Endothelial cell of umbilical vein (primary cell): ENCODE measurements around the gene ARHGAP27. TPM values are rescaled to one million over a fixed set of nuclear protein-coding genes. Genes with fewer than 3 reads are reported as not detected.
"Not testable (repeated sequence)": the region's sequence is repeated elsewhere in the genome, so short reads cannot be mapped to it uniquely, and the experiment has no call there.

Experiments used
- BruUV-seq: library from RNA; stranded (reverse); fragments of 400-500 nt; replicated peaks from 2 replicates; lab custom pipeline; 2021; lab: Mats Ljungman, UMichigan
- CTCF ChIA-PET: fragments of 300-600, 350-600 bp; sonication (Branson Sonifier 250); formaldehyde crosslinking; loops from one replicate; lab custom pipeline; 2021; ENCODE audit warnings: antibody characterized with exemption, inconsistent platforms; lab: Charles Lee
- POLR2A ChIA-PET: fragments of 300-600, 350-600 bp; sonication (Branson Sonifier 250); formaldehyde crosslinking; loops from one replicate; lab custom pipeline; 2021; ENCODE audit warnings: antibody characterized with exemption, inconsistent platforms; lab: Charles Lee
- DNase-seq: peaks from one replicate; pipeline ENCODE4 v3.0.0-alpha.2; 2011; ENCODE audit warnings: low read depth, low spot score
- FAIRE-seq: peaks from 2 replicates; lab custom pipeline; 2011; peaks lifted over from hg19 to GRCh38; lab: Jason Lieb, UNC
- H2AFZ ChIP-seq: 2 replicates; pipeline ENCODE4 v1.6.0; 2012; ENCODE audit warnings: low read depth, low read length, control low read depth, inconsistent platforms
- H3K27ac ChIP-seq: 2 replicates; pipeline ENCODE4 v1.5.1; 2011; ENCODE audit warnings: low read depth, mild to moderate bottlenecking, control low read depth, low read length, moderate library complexity; ENCODE audit not compliant: insufficient read depth
- H3K27me3 ChIP-seq, 2 experiments: 2 replicates each; pipeline versions ENCODE4 v1.6.0 to v1.6.1; 2011; ENCODE audit warnings: low read length in 2 of 2, mixed read lengths in 1 of 2; ENCODE audit not compliant: control insufficient read depth in 2 of 2, insufficient read depth in 2 of 2
- H3K36me3 ChIP-seq, 2 experiments: 2 replicates in 1 of 2; 3 replicates in 1 of 2; pipeline ENCODE4 v1.5.1; 2011; ENCODE audit warnings: low read length in 2 of 2, mild to moderate bottlenecking in 1 of 2, moderate library complexity in 1 of 2; ENCODE audit not compliant: control insufficient read depth in 2 of 2, insufficient read depth in 2 of 2; ENCODE audit errors: extremely low read depth in 1 of 2
- H3K4me1 ChIP-seq: 3 replicates; pipeline ENCODE4 v1.5.1; 2011; ENCODE audit warnings: mild to moderate bottlenecking, low read length; ENCODE audit not compliant: control insufficient read depth, insufficient read depth; ENCODE audit errors: extremely low read depth
- H3K4me2 ChIP-seq: 2 replicates; pipeline ENCODE4 v1.6.1; 2011; ENCODE audit warnings: low read length, control low read depth, mixed read lengths; ENCODE audit not compliant: insufficient read depth
- H3K4me3 ChIP-seq, 3 experiments: fragments of 200-600 bp in 1 of 3; sonication (generic), shearing (Covaris generic) in 1 of 3; replicated peaks in 1 of 3; 2 replicates each; pipeline ENCODE4 v1.5.1; 2011 to 2016; ENCODE audit warnings: control low read depth in 3 of 3, low read length in 3 of 3, mild to moderate bottlenecking in 2 of 3, inconsistent platforms in 1 of 3, low read depth in 1 of 3, moderate library complexity in 1 of 3; ENCODE audit not compliant: insufficient read depth in 1 of 3
- H3K79me2 ChIP-seq: 2 replicates; pipeline ENCODE4 v1.6.0; 2012; ENCODE audit warnings: low read length, inconsistent platforms; ENCODE audit not compliant: control insufficient read depth, insufficient read depth
- H3K9ac ChIP-seq: replicated peaks from 2 replicates; pipeline ENCODE3; 2011; ENCODE audit warnings: low read length, control low read depth; ENCODE audit not compliant: insufficient read depth; ENCODE audit errors: extremely low read depth
- H3K9me1 ChIP-seq: replicated peaks from 3 replicates; pipeline ENCODE4 v1.6.0; 2011; ENCODE audit warnings: mild to moderate bottlenecking, low read length; ENCODE audit not compliant: control insufficient read depth, insufficient read depth; ENCODE audit errors: extremely low read depth
- H3K9me3 ChIP-seq: replicated peaks from 2 replicates; pipeline ENCODE4 v1.5.1; 2012; ENCODE audit warnings: low read length, inconsistent platforms; ENCODE audit not compliant: control insufficient read depth, insufficient read depth
- H4K20me1 ChIP-seq: replicated peaks from 2 replicates; pipeline ENCODE3; 2011; ENCODE audit warnings: mild to moderate bottlenecking, low read length; ENCODE audit not compliant: control insufficient read depth, insufficient read depth; ENCODE audit errors: extremely low read depth
- dilution Hi-C: fragments of 300-500 bp; cut with MboI; formaldehyde crosslinking; loops from one replicate; pipeline ENCODE4 v1.15.0; 2019; ENCODE audit warnings: low sequenced_read_pairs; ENCODE audit not compliant: extremely low pct_ligation_motif_present
- intact Hi-C: fragments of 100-400 bp; cut with micrococcal nuclease; formaldehyde crosslinking; loops from one replicate; pipeline ENCODE4 v1.10.0; 2022
- polyA plus RNA-seq, 4 experiments: library from polyadenylated mRNA; depleted of rRNA in 3 of 4; stranded (reverse) in 3 of 4; unstranded in 1 of 4; fragments of >200 nt; gene quantifications; 2 replicates each; pipeline versions ENCODE4 v1.2.1 to v1.2.3, GENCODE V29; 2011 to 2012; ENCODE audit warnings: missing spikeins in 1 of 4
- total RNA-seq: library from RNA; stranded (reverse); gene quantifications from 2 replicates; pipeline ENCODE4 v1.2.3, GENCODE V29; 2021

Gene ARHGAP27
- total and polyA plus RNA-seq, 2 donors (not counting 3 experiments of a cell fraction or from before 2014, with no cell fraction given): 21.0 to 47.0 TPM

DNA sequence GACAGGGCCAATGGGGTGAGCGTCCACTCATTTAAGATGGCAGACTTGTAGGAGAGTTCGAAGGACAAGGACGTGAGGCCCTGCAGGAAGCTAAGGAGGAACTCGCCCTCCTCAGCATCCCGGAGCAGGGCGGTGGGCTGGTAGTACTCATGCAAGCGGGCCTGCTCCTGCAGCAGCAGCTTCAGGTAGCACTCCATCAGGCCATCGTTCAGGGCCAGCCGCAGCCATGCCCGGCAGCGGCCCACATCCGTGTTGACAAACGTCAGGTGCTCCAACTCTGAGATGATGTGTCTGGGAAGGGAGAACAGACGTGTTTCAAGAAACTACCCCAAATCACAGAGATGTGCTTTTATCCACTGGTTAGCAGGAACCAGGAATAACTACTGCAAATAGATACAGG lies 42.8 kb upstream of the ARHGAP27 start:
- H3K27me3 ChIP-seq, H3K79me2 ChIP-seq, H3K9me1 ChIP-seq, dilution Hi-C loops, intact Hi-C loops, H3K9ac ChIP-seq, BruUV-seq, CTCF ChIA-PET, H3K27ac ChIP-seq, H3K9me3 ChIP-seq, H3K4me1 ChIP-seq, H2AFZ ChIP-seq, H3K36me3 ChIP-seq, H3K4me2 ChIP-seq, DNase-seq, H4K20me1 ChIP-seq, POLR2A ChIA-PET, FAIRE-seq, H3K4me3 ChIP-seq: not testable (repeated sequence)

DNA sequence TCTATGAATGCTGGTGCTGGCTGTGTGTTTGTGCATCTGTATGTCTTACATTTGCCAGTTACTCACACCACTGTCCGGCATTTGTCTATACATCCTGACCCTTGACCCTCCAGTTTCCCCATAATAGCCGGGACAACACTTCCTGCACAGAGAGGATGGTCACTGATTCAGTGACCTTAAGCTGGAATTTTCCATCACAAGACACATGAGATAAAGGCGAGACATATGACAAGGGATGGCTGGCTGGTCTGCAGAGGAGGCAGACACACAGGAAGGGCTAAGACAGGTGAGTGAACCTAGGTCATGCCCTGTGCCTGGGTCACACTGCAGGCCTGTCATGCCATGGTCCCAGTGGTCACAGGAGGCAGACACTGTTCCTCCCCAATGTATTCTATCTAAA lies 39.6 kb upstream of the ARHGAP27 start:
- FAIRE-seq: peak; percentile 92
- intact Hi-C loops, H2AFZ ChIP-seq, CTCF ChIA-PET, H3K79me2 ChIP-seq, BruUV-seq, POLR2A ChIA-PET, H3K4me1 ChIP-seq, H3K9me1 ChIP-seq, H3K9me3 ChIP-seq, H3K9ac ChIP-seq, H4K20me1 ChIP-seq, H3K4me2 ChIP-seq, H3K4me3 ChIP-seq, H3K27me3 ChIP-seq, H3K36me3 ChIP-seq, dilution Hi-C loops: not testable (repeated sequence)
- peak; percentile 14 for DNase-seq
- H3K27ac ChIP-seq: peak overlapping the region; percentile 2

DNA sequence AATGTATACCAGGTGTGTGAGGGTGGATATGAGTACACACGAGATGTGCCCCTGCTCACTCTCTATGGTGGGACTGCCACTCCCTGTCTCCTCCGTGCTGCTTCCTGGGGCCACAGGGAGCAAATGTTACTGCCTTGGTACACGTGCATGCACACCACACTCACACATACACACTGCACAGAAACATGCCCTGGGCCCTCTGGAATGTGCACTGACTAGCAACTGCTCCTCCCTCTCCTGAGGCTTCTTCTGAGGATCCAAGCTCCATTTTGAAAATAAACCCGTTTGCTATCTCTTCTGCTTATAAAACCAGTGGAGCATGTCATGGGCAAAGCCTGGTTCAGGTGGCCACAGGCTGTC lies 36.5 kb upstream of the ARHGAP27 start:
- CTCF ChIA-PET, H3K79me2 ChIP-seq, H3K9ac ChIP-seq, H3K27me3 ChIP-seq, H3K9me3 ChIP-seq, FAIRE-seq, H3K27ac ChIP-seq, H2AFZ ChIP-seq, POLR2A ChIA-PET, intact Hi-C loops, dilution Hi-C loops, H4K20me1 ChIP-seq, H3K4me2 ChIP-seq, H3K4me1 ChIP-seq, H3K36me3 ChIP-seq, H3K4me3 ChIP-seq, DNase-seq, H3K9me1 ChIP-seq, BruUV-seq: not testable (repeated sequence)

DNA sequence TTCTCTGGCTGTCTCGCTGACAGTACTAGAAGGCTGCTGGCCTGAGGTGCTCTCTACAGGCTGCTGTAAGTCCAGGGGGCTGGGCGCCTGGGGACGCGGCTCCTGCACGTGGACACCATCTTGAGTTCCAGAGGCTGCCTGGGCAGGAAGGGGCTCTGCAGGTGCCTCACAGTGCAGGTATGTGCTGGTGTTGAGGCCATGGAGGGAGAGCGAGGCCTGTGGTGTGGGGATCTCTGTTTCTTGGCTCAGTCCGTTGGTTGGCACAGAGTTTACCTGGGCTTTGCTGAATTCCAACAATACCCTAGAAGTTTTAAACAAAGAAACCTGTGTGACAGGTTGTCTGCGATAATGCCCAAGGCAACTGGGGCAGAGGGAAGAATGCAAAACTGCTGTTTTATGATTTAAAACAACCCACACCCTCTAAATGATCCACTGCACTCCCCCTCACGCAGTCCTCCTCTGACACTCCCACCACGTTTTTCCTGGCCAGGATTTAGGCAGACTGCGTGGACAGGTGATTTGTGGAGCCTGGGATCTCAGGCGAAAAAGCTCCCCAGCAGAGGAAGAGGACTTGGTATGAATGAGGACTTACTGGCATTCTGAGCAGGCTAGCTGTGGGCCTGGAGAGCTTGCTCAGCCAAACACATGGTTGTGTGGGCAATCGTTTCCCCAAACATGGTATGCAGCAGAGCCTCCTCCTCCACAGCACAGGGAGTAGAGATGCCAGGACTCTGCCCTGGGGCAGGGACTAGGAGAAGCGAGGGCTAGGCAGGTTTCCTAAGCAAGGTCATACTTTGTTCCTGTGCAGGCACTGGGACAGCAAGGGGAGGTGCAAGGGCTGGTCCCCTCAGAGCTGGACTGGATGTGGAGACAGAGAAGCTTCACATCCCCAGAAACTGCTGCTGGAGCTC lies 35.9 kb upstream of the ARHGAP27 start:
- dilution Hi-C loops: not testable (repeated sequence)

More for the DNA sequence above, 35.9 kb upstream of the ARHGAP27 start:
- H3K9me3 ChIP-seq, H3K9me1 ChIP-seq, H2AFZ ChIP-seq, H3K79me2 ChIP-seq, CTCF ChIA-PET, intact Hi-C loops, H3K27ac ChIP-seq, H3K4me1 ChIP-seq, H3K27me3 ChIP-seq, H3K4me3 ChIP-seq, H4K20me1 ChIP-seq, H3K4me2 ChIP-seq, BruUV-seq, DNase-seq, FAIRE-seq, POLR2A ChIA-PET, H3K9ac ChIP-seq, H3K36me3 ChIP-seq: not testable (repeated sequence)
